ENCODE measurements around the gene SMARCA2.

The SMARCA2 gene

DNA sequence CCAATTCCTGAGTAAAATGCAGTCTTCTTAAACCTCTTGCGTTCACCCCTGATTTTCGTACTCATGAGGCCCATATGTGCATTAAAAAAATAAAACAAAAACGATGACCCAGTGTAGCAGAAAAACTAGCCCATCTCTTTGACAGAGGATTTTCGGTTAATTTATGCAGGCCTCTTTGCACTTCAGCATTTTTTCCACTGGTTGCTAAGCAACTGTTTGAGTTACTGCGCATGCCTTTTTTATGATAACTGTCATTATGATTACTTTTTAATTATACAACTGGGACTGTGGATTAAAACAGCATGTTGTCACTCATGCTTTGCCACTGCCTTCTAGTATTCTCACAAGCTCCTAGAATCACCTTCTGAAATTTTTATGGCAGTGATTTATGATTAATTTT is 165.0 kb downstream of the SMARCA2 start:
- H3K4me3 ChIP-seq (replicated peaks; ENCODE audit: low read depth, low read length): no peak overlapping the region
- no peak for DNase-seq (ENCODE audit: extremely low read depth, insufficient read length)
- no peaks in the 10 kb centered on the region for H3K27me3 ChIP-seq (replicated peaks; ENCODE audit: control insufficient read depth, insufficient read depth, low read length)
- H3K36me3 ChIP-seq (ENCODE audit: control insufficient read depth, insufficient read depth, low read length): peaks cover 8% of the 10 kb centered on the region
- TF ChIP-seq, protein P1, sequence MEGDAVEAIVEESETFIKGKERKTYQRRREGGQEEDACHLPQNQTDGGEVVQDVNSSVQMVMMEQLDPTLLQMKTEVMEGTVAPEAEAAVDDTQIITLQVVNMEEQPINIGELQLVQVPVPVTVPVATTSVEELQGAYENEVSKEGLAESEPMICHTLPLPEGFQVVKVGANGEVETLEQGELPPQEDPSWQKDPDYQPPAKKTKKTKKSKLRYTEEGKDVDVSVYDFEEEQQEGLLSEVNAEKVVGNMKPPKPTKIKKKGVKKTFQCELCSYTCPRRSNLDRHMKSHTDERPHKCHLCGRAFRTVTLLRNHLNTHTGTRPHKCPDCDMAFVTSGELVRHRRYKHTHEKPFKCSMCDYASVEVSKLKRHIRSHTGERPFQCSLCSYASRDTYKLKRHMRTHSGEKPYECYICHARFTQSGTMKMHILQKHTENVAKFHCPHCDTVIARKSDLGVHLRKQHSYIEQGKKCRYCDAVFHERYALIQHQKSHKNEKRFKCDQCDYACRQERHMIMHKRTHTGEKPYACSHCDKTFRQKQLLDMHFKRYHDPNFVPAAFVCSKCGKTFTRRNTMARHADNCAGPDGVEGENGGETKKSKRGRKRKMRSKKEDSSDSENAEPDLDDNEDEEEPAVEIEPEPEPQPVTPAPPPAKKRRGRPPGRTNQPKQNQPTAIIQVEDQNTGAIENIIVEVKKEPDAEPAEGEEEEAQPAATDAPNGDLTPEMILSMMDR (IDR thresholded peaks at IDR 0.05; ENCODE audit: insufficient read depth, low read length, poor library complexity, severe bottlenecking): no peak

DNA sequence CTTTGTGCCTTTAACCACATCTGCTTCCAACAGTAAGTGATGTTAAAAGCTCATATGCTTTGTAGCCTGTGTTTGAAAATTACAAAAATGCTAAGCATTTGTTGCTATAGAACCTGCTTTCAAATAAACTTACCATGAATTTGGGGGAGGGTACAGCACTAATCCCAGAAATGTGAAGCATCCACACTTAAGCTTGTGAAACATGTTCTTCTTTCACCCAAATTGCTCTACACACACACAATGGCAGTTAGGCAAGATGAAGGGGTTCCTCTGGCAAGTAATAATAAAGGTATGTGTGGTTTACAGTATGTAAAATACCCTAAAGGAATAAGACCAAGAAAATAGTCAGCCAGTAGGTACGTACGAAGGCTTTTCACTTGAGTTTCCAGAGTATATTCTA is 165.6 kb downstream of the SMARCA2 start:
- no peaks in the 10 kb centered on the region for H3K27me3 ChIP-seq (replicated peaks; ENCODE audit: control insufficient read depth, insufficient read depth, low read length)
- peaks cover 8% of the 10 kb centered on the region for H3K36me3 ChIP-seq (ENCODE audit: control insufficient read depth, insufficient read depth, low read length)
- DNase-seq (ENCODE audit: extremely low read depth, insufficient read length): no peak
- H3K4me3 ChIP-seq (replicated peaks; ENCODE audit: low read depth, low read length): no peak overlapping the region
- TF ChIP-seq, protein P1 (IDR thresholded peaks at IDR 0.05; ENCODE audit: insufficient read depth, low read length, poor library complexity, severe bottlenecking): no peak

DNA sequence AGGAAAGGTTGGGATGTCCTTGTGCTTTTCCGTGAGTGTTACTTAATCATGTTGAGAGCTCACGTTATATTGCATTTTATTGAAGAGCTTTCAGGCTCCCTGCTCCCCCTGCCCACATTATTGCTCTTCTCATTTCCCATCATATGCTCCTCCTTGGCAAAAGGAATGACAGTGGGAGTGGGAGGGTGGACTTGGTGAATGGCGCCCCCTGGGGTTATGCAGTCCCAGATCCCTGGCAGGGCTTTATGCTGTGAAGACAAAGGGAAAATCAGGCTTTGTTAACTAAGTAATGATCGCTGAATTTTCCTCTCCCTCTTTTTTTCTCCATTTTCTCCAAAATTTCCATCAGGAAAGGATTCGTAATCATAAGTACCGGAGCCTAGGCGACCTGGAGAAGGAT is 166.6 kb downstream of the SMARCA2 start:
- TF ChIP-seq, protein P1 (IDR thresholded peaks at IDR 0.05; ENCODE audit: insufficient read depth, low read length, poor library complexity, severe bottlenecking): peak; percentile 66
- no peak for DNase-seq (ENCODE audit: extremely low read depth, insufficient read length)
- Histone ChIP-seq H3K36me3 (ENCODE audit: control insufficient read depth, insufficient read depth, low read length) (peaks cover 14% of the 10 kb centered on the region), H3K27me3 (replicated peaks; ENCODE audit: control insufficient read depth, insufficient read depth, low read length) (no peaks in the 10 kb centered on the region), H3K4me3 (replicated peaks; ENCODE audit: low read depth, low read length) (no peak overlapping the region)

DNA sequence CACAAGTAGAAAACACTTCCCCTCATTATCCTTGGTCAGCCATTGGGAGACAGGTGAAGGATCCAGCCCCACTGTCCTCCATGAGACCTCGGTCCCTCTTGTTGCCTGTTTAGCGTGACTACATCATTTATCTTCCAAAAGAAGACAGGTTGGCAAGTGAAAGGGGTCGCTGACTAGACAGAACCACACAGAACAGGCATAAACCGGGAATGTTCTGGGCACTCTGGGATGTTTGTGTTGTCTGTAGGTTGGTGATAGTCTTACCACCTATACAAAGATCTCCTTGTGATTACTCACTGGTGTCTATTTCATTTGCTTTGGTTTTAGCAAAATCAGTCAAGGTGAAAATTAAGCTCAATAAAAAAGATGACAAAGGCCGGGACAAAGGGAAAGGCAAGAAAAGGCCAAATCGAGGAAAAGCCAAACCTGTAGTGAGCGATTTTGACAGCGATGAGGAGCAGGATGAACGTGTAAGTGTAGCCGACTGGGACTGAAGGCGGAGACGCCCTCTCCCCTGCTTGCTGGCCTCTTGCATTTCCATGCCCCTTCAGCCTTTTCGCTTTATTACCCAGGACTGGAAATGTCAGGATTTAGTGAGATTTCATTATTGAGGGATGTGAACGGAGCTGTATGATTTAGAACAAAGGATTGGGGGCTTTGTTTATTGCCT is 175.9 kb downstream of the SMARCA2 start:
- Histone ChIP-seq H3K4me3 (replicated peaks; ENCODE audit: low read depth, low read length) (no peak overlapping the region), H3K36me3 (ENCODE audit: control insufficient read depth, insufficient read depth, low read length) (peaks cover 29% of the 10 kb centered on the region), H3K27me3 (replicated peaks; ENCODE audit: control insufficient read depth, insufficient read depth, low read length) (no peaks in the 10 kb centered on the region)
- TF ChIP-seq, protein P1 (IDR thresholded peaks at IDR 0.05; ENCODE audit: insufficient read depth, low read length, poor library complexity, severe bottlenecking): no peak
- no peak for DNase-seq (ENCODE audit: extremely low read depth, insufficient read length)

DNA sequence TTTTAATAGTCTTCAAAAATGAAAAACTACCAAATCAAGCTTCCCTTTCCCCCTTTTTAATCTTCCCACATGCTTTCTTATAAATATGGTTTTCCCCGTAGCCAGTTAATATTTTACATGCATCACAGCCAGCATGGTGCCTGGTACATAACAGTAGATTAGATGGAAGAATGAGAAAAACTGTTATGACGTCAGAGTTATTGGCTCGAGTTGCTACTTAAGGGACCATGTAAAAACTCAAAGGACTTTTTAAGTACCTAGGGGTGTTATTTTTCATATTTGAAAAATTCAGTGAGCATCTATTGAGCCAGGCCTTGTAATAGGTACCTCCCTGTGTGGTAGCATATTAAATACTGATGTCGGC is 176.4 kb downstream of the SMARCA2 start:
- peaks cover 27% of the 10 kb centered on the region for H3K36me3 ChIP-seq (ENCODE audit: control insufficient read depth, insufficient read depth, low read length)
- no peak overlapping the region for H3K4me3 ChIP-seq (replicated peaks; ENCODE audit: low read depth, low read length)
- H3K27me3 ChIP-seq (replicated peaks; ENCODE audit: control insufficient read depth, insufficient read depth, low read length): no peaks in the 10 kb centered on the region
- TF ChIP-seq, protein P1 (IDR thresholded peaks at IDR 0.05; ENCODE audit: insufficient read depth, low read length, poor library complexity, severe bottlenecking): no peak
- no peak for DNase-seq (ENCODE audit: extremely low read depth, insufficient read length)
